Stimulated activated CD8-positive, alpha-beta memory T cell treated with anti-CD3 and anti-CD28 coated beads, Interleukin-12 subunit alpha, Interleukin-12 subunit beta, amount 100 ng/mL, for 1 hour (primary cell): ENCODE data around the gene CSNK1A1.
A peak's percentile ranks its signal among the peaks of the same experiment; 100 is the strongest.
"Not testable (repeated sequence)": the region's sequence is repeated elsewhere in the genome, so short reads cannot be mapped to it uniquely, and the experiment has no call there.

ENCODE experiments used
- DNase-seq: peaks from one replicate; pipeline ENCODE4 v3.0.0-alpha.2; 2020; ENCODE audit warnings: low read depth

The CSNK1A1 gene

DNA sequence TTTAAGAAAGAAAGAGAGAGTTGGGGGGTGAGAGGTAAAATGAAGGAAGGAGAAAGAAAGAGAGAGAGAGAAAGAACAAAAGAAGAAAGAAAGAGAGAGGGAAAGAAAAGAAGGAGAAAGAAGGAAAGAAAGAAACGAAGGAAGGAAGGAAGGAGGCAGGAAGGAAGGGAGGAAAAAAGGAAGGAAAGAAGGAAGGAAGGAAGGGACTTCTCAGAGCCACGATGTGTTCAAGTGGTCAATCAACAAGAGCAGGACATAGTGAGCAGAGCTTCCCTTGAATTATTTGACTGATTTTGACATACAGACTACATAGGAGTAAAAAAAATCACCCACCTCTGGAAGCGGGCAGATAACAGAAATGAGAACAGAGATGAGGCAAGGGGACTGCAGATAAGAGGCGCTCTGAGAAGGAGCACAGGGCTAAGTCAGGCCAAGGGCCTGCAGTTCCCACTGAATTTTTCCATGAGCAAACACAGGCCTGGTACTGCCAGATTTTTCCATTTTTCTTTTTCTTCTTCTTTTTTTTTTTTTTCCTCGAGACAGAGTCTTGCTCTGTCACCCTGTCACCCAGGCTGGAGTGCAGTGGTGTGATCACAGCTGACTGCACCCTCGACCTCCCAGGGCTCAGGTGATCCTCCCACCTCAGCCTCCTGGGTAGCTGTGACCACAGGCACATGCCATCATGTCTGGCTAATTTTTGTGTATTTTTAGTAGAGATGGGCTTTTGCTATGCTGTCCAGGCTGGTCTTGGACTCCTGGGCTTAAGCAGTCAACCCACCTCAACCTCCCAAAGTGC, 94.4 kb downstream of the CSNK1A1 start:
- DNase-seq = no peak

DNA sequence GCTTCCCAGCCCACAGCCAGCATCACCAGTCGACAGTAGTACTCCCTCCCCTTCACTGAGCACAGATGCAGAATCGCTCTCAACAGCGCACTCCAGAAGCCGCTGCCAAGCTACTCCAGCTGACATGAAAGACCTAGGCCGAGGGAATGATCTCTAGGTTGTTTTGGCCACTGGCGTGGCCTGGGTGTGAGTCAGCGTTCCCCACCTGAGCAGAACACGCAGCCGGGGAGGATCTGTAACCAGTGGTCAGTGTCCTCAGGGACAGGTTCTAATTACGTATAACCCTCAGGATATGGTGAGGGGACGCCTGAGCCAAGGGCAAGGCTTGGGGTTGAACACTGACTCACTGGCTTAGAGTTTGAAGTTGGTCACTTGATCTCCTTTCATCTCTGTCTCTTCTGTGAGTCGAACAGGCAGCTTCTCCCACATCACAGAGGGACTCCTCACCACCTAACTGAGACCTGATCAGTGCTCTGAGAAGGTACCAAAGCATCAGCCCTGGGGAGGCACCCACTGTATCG, 95.3 kb downstream of the CSNK1A1 start:
- DNase-seq = no peak

DNA sequence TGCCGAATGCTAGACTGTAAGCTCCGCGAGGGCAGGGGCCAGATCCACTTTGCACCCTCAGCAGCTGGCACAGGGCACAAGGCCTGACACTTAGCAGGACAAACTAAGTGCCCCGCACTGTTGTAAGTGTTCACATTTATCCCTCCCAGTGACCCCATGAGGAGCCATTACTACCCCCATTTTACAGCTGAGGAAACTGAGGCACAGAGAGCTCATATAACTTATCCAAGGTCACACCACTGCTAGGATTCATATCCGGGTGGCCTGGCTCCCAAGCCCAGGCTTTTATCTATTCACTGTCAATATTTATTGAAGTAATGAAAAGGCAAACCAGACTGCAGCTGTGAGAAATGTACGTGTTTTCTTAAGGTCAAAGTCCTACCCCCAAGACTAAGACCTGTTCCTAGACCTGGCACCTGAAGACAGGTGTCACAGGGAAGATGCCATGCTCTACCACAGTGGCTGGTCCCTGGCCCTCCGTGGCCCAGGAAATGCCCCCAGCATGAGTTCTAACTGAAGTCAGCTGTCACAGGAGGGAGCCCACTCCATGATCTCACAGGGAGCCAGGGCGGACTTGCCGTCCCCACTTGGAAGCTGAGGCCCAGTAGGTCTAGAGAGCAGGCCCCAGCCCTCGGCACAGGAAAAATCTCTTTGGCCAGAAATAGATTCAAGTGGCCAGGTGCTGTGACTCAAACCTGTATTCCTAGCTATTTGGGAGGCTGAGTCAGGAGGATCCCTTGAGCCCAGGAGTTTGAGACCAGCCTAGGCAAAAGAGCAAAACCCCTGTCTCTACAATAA, 97.4 kb downstream of the CSNK1A1 start:
- DNase-seq = no peak

GRCh38 chr5:149452665-149453617, 98.3 kb downstream of the CSNK1A1 start:
- DNase-seq = no peak

- DNase-seq = no peak
Measured at GRCh38 chr5:149452007-149452664, 99.1 kb downstream of the CSNK1A1 start.

GRCh38 chr5:149450199-149450598, 101.0 kb downstream of the CSNK1A1 start:
- DNase-seq = no peak

DNA sequence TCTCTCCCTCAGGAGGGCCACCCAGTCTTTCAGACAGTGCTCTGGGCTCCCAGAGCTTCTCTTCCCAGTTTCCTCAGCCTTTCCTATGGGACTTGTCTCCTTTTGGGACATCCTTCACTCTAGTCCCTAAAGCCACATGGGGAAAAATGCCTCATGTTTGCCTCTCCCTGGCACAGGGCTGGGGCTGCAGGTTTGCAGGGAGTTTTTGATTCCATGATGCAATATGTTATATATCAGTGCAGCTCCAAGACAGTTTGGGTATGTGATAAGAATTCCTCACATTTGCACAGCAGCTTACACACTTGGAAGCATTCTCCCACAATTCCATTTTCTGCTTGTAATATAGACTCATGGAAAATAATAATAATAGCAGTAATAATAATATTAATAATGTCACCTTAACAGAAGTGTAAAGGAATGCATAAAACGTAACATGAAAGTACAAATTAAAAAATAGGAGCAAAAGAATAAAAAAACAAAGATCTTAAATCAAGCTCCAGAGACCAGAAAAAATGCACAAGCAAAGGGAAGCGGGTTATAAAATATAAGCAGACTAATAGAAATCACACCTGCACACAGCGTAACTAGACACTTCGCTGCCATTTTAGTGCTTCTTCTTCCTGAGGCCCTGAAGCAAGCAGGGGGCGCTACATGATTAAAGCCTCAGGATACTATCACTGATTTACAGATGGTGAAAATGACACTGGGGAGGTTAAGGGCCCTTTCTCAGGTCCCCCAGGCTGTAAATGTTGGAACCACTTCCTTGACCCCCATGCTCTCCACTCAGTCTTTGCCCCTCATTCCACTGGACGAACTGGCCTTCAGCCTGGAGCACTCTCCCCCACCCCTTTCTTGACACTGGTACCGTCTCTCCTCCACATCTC, 102.2 kb downstream of the CSNK1A1 start:
- no peak for DNase-seq

- DNase-seq = no peak
Measured at GRCh38 chr5:149448431-149448830, 102.8 kb downstream of the CSNK1A1 start.

DNA sequence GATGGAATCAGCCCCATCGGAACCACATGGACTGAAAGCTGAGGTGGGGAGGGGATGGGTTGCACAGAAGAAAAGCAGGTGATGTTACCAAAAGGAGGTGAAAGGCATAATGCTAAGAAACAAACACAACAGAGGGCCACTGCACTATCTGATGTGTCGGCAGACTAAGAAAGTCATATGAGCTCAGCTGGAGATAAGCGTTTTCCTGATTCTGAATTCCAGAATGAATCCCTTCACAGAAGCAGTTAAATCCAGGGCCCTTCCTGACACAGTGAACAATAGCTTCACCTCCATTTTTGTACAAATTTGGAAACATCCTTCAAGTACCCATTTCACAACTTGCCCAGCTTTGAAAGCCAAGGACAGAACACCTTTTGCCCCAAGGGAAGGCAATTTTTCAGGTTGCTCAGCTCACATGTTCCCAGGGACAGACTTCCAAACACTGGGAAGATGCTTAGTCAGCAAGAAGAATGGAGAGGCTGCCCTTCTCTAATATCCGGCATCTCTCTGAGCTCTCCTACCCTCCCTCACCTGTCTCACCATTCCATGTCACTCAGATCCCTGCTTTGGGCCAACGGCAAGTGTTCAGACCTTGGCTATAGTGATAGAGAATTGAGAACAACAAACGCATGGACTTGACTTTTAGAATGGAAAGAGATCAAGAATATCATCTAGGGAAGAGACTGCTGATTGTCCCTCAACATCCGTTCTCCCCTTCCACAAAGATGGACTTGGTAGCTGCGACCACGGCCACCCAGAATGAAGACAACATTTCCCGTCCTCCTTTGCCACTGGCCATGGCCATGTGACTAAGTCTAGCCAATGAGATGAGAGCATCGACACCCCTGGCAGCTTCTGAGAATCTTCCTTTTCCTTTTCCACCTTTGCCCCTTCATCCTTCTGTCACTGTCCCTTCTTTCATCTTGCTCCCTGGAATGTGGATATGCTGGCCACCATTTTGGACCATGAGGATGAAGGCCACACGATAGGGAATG, 103.6 kb downstream of the CSNK1A1 start:
- DNase-seq = no peak

- DNase-seq = not testable (repeated sequence)
Measured at GRCh38 chr5:149446794-149447193, 104.4 kb downstream of the CSNK1A1 start.

GRCh38 chr5:149445739-149446369, 105.4 kb downstream of the CSNK1A1 start:
- DNase-seq = no peak

DNA sequence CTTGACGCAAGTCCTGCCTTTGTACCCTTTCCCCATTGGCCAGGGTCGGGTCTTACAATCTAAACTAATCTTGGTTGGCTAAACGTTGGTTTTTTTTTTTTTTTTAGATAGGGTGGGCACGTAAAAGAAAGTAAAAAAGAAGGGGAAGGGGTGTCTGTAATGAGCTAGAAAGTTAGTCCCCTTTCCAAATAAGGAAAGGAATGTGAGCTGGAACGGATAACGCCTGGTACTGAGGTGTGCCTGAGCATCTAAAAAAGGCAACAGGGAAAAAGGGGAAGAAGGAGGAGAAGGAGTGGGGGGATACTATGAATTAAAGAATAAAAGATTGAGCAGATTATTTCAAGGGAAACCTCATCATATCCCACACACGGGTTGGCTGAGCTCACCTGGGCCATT, 105.9 kb downstream of the CSNK1A1 start:
- no peak for DNase-seq

GRCh38 chr5:149444430-149444829, 106.8 kb downstream of the CSNK1A1 start:
- DNase-seq = not testable (repeated sequence)

DNA sequence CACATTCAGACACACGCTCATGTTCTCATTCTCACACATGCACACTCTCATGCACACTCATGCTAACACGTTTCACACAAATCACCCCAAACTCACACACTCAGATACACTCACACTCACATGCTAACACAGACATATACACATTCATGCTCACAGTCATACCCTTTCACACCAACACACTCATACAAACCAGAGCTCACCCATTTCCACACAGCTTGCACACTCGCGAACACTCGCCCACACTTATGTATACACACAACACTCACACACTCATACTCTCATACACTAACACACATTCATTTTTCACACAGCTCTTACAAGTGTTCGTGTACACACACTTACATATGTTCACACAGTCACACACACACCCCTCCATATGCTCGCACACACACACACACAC, 108.0 kb downstream of the CSNK1A1 start:
- DNase-seq = no peak

DNA sequence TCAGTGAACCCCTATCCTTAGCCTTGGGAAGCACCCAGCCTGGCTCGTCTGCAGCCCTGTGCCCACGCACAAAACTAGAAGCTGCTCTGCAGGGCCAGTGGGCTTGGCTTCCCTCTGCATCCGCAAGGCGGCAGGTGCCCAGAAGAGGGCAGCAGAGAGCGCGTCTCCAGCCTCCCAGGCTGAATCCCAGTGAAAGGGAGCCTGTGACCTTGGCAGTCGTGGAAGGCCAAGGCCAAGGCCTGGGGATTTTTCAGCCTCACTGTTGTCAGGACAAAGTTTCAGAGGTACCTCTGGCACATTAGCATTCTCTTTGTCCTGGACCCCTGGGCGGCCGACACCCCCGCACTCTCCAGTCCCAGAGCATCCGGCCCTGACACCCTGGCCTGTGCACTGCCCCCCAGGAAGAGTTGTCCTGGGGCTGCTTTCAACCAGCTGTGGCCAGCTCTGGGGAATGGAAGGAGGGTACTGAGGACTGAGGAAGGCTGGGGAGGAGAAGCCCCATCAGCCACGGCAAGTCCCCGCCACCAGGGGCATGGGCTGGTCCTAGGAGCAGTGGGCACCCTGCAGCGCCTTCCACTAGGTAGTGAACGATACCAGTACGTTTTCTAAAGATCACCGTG, 108.6 kb downstream of the CSNK1A1 start:
- DNase-seq = peak; percentile 55
